Activated T-cell treated with anti-CD3 and anti-CD28 coated beads, Interleukin-2, amount 50 U/mL, for 24 hours (primary cell): ENCODE data around the gene KREMEN1.
A peak's percentile ranks its signal among the peaks of the same experiment; 100 is the strongest.
"Not testable (repeated sequence)": the region's sequence is repeated elsewhere in the genome, so short reads cannot be mapped to it uniquely, and the experiment has no call there.

Experiments used
- DNase-seq: peaks from one replicate; pipeline ENCODE4 v3.0.0-alpha.2; 2020
- H3K27ac Mint-ChIP-seq: 2 replicates; pipeline ENCODE4 v1.8.0; 2020; ENCODE audit warnings: mild to moderate bottlenecking, mixed read lengths
- H3K27me3 Mint-ChIP-seq: 2 replicates; pipeline ENCODE4 v1.8.0; 2020; ENCODE audit warnings: mixed read lengths
- H3K36me3 Mint-ChIP-seq: 2 replicates; pipeline ENCODE4 v1.8.0; 2020; ENCODE audit warnings: low read depth, mixed read lengths
- H3K4me1 Mint-ChIP-seq: 2 replicates; pipeline ENCODE4 v1.8.0; 2020; ENCODE audit warnings: low read depth, mixed read lengths
- H3K4me3 Mint-ChIP-seq: 2 replicates; pipeline ENCODE4 v1.8.0; 2020; ENCODE audit warnings: mild to moderate bottlenecking, moderate library complexity, mixed read lengths
- H3K9me3 Mint-ChIP-seq: 2 replicates; pipeline ENCODE4 v1.8.0; 2020; ENCODE audit warnings: mixed read lengths

KREMEN1 gene, protein sequence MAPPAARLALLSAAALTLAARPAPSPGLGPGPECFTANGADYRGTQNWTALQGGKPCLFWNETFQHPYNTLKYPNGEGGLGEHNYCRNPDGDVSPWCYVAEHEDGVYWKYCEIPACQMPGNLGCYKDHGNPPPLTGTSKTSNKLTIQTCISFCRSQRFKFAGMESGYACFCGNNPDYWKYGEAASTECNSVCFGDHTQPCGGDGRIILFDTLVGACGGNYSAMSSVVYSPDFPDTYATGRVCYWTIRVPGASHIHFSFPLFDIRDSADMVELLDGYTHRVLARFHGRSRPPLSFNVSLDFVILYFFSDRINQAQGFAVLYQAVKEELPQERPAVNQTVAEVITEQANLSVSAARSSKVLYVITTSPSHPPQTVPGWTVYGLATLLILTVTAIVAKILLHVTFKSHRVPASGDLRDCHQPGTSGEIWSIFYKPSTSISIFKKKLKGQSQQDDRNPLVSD

DNA sequence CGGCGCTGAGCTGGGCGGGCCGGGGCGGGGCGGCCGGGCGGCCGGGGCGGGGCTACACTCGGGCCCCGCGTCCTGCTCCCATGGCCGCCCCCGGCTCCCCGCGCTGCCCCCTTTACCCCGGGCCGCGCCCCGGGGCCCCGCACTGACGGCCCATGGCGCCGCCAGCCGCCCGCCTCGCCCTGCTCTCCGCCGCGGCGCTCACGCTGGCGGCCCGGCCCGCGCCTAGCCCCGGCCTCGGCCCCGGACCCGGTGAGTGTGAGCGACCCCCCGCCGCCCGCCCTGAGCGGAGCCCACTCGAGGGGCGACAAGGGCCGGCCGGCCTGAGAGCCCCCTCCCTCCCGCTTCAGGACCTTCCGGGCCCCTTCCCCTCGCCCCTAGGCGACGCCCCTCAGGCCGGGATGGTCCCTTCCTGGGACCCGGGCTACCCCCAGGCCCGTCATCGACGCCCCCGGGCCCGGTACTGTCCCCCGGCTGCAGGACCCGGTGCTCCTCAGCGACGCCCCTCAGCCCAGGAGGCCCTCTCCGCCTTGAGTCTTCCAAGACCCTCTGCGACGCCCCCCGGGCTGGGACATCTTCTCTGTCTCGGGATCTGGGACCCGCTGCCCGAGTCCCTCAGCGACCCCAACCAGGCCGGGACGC, at the start of gene KREMEN1:
KREMEN1 (plus strand) TSS at position 57 of the 639 bp plus-strand sequence; CDS start at position 153, 96 bp downstream.
- H3K4me1 Mint-ChIP-seq, result peaks cover 23% of the 10 kb centered on the region
- no peaks in the 10 kb centered on the region for H3K36me3 Mint-ChIP-seq
- peak within 1 kb of the TSS; percentile 61 for H3K4me3 Mint-ChIP-seq
- no peaks in the 10 kb centered on the region for H3K9me3 Mint-ChIP-seq
- peaks cover 71% of the 10 kb centered on the region for H3K27me3 Mint-ChIP-seq
- no peak for DNase-seq
- H3K27ac Mint-ChIP-seq, result no peak within 1 kb of the TSS

- Mint-ChIP-seq H3K4me3 (no peak overlapping the region), H3K36me3 (no peaks in the 10 kb centered on the region), H3K27ac (no peak overlapping the region), H3K27me3 (peaks cover 52% of the 10 kb centered on the region), H3K4me1 (no peaks in the 10 kb centered on the region), H3K9me3 (peaks cover 3% of the 10 kb centered on the region)
- DNase-seq, result no peak
Observed at GRCh38 chr22:29023172-29023796, 49.6 kb upstream of the KREMEN1 start.

DNA sequence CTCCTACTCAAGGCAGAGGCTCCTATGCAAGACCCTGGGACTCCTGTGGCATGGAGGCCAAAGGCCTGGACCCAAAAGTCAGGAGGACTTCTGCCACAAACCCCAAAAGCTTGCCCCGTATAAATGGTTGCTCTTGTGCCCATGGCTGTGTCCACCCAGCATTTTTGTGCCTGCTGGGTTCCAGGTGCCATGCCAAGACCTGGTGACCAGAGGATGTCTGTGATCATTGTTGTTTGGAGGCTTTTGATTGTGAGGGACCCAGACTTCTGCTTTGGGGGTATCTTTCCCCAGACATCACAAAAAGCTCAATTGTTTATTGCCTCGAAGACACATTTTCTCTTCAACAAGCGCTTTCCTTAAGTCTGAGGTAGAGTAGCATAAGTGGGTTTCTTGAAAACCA, 46.3 kb upstream of the KREMEN1 start:
- no peak for DNase-seq
- no peak overlapping the region for H3K4me3 Mint-ChIP-seq
- H3K4me1 Mint-ChIP-seq, result peaks cover 16% of the 10 kb centered on the region
- no peaks in the 10 kb centered on the region for H3K9me3 Mint-ChIP-seq
- peaks cover 74% of the 10 kb centered on the region for H3K27me3 Mint-ChIP-seq
- no peaks in the 10 kb centered on the region for H3K36me3 Mint-ChIP-seq
- no peak overlapping the region for H3K27ac Mint-ChIP-seq

- Mint-ChIP-seq H3K27me3 (peaks cover 83% of the 10 kb centered on the region), H3K27ac (no peak overlapping the region), H3K9me3 (no peaks in the 10 kb centered on the region), H3K36me3 (no peaks in the 10 kb centered on the region), H3K4me1 (peaks cover 16% of the 10 kb centered on the region), H3K4me3 (no peak overlapping the region)
- DNase-seq, result no peak
Observed at GRCh38 chr22:29028468-29028867, 44.4 kb upstream of the KREMEN1 start.

GRCh38 chr22:29029202-29030000, 43.4 kb upstream of the KREMEN1 start:
- no peak for DNase-seq
- Mint-ChIP-seq H3K27me3 (peaks cover 85% of the 10 kb centered on the region), H3K4me3 (no peak overlapping the region), H3K36me3 (no peaks in the 10 kb centered on the region), H3K4me1 (peaks cover 16% of the 10 kb centered on the region), H3K9me3 (no peaks in the 10 kb centered on the region), H3K27ac (no peak overlapping the region)

GRCh38 chr22:29030016-29030617, 42.7 kb upstream of the KREMEN1 start:
- H3K27me3 Mint-ChIP-seq, result peaks cover 87% of the 10 kb centered on the region
- H3K4me3 Mint-ChIP-seq, result peak overlapping the region; percentile 45
- no peak for DNase-seq
- H3K9me3 Mint-ChIP-seq, result no peaks in the 10 kb centered on the region
- peaks cover 16% of the 10 kb centered on the region for H3K4me1 Mint-ChIP-seq
- H3K27ac Mint-ChIP-seq, result no peak overlapping the region
- no peaks in the 10 kb centered on the region for H3K36me3 Mint-ChIP-seq

DNA sequence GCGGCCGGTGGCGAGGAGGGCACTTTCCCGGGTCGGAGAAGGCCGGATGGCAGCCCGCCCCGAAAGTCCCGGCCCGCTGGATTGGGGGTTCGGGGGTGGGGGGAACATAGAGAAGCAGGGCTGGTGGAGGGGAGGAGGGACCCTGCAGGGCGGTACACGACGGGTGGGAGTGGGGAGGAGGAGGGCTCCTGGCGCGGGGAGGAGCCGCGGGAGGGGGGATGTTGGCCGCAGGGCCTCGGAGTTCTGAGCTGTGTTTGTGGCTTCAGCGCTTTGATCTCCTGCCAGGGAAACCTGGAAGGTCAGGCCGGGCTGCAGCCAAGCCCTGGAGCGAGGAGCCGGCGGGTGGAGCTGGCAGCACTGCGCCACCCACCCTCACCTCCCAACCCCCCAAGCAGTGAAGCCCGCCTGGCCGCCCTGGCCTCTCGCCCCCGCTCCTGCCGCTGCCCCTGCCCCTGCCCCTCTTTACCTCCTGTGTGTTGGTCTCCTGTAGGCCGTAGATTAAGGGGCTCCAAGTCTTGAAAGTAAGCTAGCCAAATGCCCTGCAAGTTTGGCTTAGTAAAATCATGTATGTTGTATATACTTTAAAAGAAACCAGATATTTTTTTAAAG, 42.1 kb upstream of the KREMEN1 start:
- H3K36me3 Mint-ChIP-seq, result no peaks in the 10 kb centered on the region
- peaks cover 82% of the 10 kb centered on the region for H3K27me3 Mint-ChIP-seq
- DNase-seq, result no peak
- peak overlapping the region; percentile 45 for H3K4me3 Mint-ChIP-seq
- H3K27ac Mint-ChIP-seq, result no peak overlapping the region
- H3K4me1 Mint-ChIP-seq, result peaks cover 16% of the 10 kb centered on the region
- no peaks in the 10 kb centered on the region for H3K9me3 Mint-ChIP-seq

DNA sequence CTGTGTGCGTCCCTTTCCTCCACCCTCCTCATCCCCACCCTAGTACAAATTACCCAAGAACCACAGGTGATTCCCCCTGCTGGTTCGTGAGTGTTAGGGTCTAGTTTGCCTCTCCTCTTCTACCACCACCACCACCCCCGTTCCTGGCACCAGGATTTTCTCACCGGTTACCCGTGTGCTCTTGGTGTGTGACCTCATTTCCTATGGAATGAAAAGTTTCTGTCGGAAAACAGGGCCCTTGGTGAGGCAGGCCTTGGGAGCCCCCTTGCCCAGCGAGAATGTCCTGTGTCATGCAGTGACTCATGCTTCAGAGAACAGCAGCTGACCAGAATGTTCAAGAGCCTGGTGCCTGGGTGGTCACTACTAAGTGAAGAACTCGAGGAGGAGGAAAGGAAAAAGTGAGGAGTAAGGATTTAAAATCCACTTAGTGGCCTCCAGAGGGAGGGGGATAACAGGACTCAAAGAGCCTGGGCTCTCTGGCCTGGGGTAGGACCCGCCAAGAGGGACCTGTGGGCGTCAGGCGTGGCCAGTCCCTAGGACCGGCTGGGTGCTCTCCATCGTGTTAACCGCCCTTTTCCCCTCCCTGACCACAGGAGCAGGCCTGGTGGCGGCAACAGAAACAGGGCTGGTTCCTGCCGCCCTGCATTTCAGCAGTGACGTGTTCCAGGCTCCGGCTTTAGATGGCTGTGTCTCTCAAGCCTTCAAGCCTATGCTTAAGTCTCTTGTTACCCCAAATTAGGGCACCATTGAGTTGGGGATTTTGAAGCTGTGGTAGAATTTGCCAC, 41.4 kb upstream of the KREMEN1 start:
- H3K27me3 Mint-ChIP-seq, result peaks cover 81% of the 10 kb centered on the region
- DNase-seq, result no peak
- H3K9me3 Mint-ChIP-seq, result no peaks in the 10 kb centered on the region
- H3K4me1 Mint-ChIP-seq, result peaks cover 16% of the 10 kb centered on the region
- no peak overlapping the region for H3K4me3 Mint-ChIP-seq
- H3K36me3 Mint-ChIP-seq, result no peaks in the 10 kb centered on the region
- no peak overlapping the region for H3K27ac Mint-ChIP-seq

GRCh38 chr22:29032014-29032475, 40.8 kb upstream of the KREMEN1 start:
- Mint-ChIP-seq H3K27ac (no peak overlapping the region), H3K27me3 (peaks cover 76% of the 10 kb centered on the region), H3K36me3 (no peaks in the 10 kb centered on the region), H3K4me3 (no peak overlapping the region), H3K9me3 (no peaks in the 10 kb centered on the region), H3K4me1 (peaks cover 16% of the 10 kb centered on the region)
- DNase-seq, result no peak

DNA sequence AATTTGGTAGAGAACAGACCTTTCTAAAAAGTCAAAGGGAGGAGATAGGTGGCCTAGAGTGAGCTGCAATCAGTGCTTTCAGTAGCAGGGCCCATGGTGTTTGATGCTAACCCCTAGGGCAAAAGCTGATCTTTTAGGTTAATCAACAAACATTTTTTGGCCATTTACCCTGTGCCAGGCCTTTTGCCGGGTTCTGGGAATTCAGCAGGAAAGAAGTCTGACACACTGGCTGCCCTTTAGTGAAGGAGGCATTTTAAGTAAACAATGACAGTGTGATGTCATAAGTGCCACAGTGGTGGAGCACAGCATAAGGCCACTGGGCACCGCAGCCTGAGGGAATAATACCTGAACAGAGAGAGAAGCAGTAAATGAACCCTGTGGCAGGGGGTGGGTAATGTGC, 40.3 kb upstream of the KREMEN1 start:
- Mint-ChIP-seq H3K9me3 (no peaks in the 10 kb centered on the region), H3K4me1 (peaks cover 16% of the 10 kb centered on the region), H3K27ac (no peak overlapping the region), H3K27me3 (peaks cover 72% of the 10 kb centered on the region), H3K36me3 (no peaks in the 10 kb centered on the region), H3K4me3 (no peak overlapping the region)
- no peak for DNase-seq

DNA sequence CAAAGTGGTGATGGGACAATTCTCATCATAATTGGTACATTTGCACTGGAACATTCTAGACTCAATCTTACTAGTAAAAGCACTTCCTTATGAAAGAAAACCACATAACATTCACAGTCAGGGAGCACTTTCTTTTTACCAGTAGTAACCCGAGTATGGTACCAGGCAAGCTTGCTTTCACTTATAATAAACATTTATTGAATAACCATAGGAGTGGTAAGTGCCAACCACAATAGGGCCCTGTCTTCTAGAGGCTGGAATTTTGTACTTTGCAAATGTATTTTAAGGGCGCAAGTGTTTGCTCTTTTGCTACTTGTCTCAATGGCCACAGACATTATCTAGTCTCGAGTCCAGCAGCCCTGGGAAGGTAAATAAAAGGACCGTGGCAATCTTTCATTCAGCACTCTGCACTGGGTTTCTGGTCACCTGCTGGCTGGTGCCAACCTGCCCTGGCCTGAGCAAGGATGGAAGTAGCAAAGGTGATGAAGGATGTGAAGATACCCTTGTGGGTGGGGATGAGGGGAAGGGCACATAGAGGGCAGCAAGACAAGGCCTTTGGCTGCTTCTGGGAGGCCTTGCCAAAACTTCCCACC, 35.4 kb upstream of the KREMEN1 start:
- Mint-ChIP-seq H3K36me3 (no peaks in the 10 kb centered on the region), H3K4me1 (peaks cover 1% of the 10 kb centered on the region), H3K27me3 (peaks cover 39% of the 10 kb centered on the region), H3K4me3 (no peak overlapping the region), H3K27ac (no peak overlapping the region), H3K9me3 (no peaks in the 10 kb centered on the region)
- DNase-seq, result no peak

DNA sequence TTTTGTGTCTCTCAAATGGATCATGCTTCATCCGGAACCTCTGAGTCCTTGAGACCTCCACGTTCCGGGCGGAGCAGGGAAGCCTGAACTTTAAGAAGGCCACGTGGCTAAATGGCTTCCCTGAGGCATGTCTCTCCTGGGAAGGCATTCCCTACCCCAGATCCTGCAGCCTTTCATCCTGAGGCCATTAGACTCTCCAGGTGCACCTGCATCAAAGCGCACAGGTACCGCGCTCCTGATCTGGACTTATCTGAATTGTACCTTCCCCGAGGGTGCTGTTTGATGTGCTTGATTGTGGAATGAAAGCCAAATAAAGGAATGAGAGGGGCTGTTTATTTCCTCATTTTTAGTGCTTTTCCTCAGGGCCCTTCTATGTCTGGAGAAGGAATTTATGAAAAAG, 33.7 kb upstream of the KREMEN1 start:
- H3K27me3 Mint-ChIP-seq, result peaks cover 24% of the 10 kb centered on the region
- H3K4me1 Mint-ChIP-seq, result peaks cover 1% of the 10 kb centered on the region
- no peak overlapping the region for H3K4me3 Mint-ChIP-seq
- no peak for DNase-seq
- no peak overlapping the region for H3K27ac Mint-ChIP-seq
- H3K36me3 Mint-ChIP-seq, result no peaks in the 10 kb centered on the region
- no peaks in the 10 kb centered on the region for H3K9me3 Mint-ChIP-seq

- not testable (repeated sequence) for H3K4me3 Mint-ChIP-seq, H3K27ac Mint-ChIP-seq, H3K36me3 Mint-ChIP-seq, DNase-seq, H3K9me3 Mint-ChIP-seq, H3K4me1 Mint-ChIP-seq
- H3K27me3 Mint-ChIP-seq, result peaks cover 20% of the 10 kb centered on the region
Observed at GRCh38 chr22:29039684-29040083, 33.2 kb upstream of the KREMEN1 start.
